ENCODE results near the gene PAPLN.

GRCh38 chr14:73198253-73198652 lies 39.1 kb upstream of the PAPLN start:
- TF ChIP-seq CTCF (IDR thresholded peaks at IDR 0.05; ENCODE audit: control extremely low read depth in 1 of 3, insufficient read depth in 1 of 3, low read depth in 1 of 3, low read length in 3 of 3) (no peak), POLR2A (IDR thresholded peaks at IDR 0.05; ENCODE audit: control extremely low read depth in 1 of 2, low read depth in 2 of 2, low read length in 2 of 2) (no peak), EP300 (IDR thresholded peaks at IDR 0.05; ENCODE audit: borderline replicate concordance in 1 of 2, low read depth in 2 of 2, low read length in 2 of 2) (no peak), TCF12 (IDR thresholded peaks at IDR 0.05; ENCODE audit: low read depth, low read length) (no peak), KDM1A (IDR thresholded peaks at IDR 0.05; ENCODE audit: borderline replicate concordance, low read length) (no peak), TBP (IDR thresholded peaks at IDR 0.05; ENCODE audit: low read depth, low read length) (no peak), RXRA (IDR thresholded peaks at IDR 0.05; ENCODE audit: insufficient read depth, low read depth, low read length) (no peak), SIN3A (conservative IDR thresholded peaks at IDR 0.05 in 1 of 2, IDR thresholded peaks at IDR 0.05 in 1 of 2; ENCODE audit: low read depth in 1 of 2, low read length in 2 of 2) (no peak), TAF1 (IDR thresholded peaks at IDR 0.05; ENCODE audit: low read depth, low read length) (no peak)

Data from H1 (cell line).